Astrocyte of the spinal cord (primary cell): ENCODE data around the gene TSHB.

ENCODE experiments used
- DNase-seq: peaks from one replicate; pipeline ENCODE4 v3.0.0; 2011; ENCODE audit warnings: low read depth, low spot score
- H3K4me3 ChIP-seq: 2 replicates; pipeline ENCODE4 v1.5.1; 2011; ENCODE audit warnings: low read depth, mild to moderate bottlenecking, low read length, moderate library complexity
- CTCF ChIP-seq: IDR thresholded peaks from 2 replicates; pipeline ENCODE4 v1.5.1; 2012; ENCODE audit warnings: low read depth, mild to moderate bottlenecking, low read length, inconsistent platforms
- in situ Hi-C: cut with HindIII; loops from 2 replicates; pipeline ENCODE4 v1.10.0; 2017; ENCODE audit warnings: low sequenced_read_pairs

TSHB gene

GRCh38 chr1:115052454-115053083, 22.9 kb downstream of the TSHB start:
- in situ Hi-C loops, result no loop called here
- peak; percentile 91 for TF ChIP-seq CTCF
- peak; percentile 50 for DNase-seq
- no peak overlapping the region for H3K4me3 ChIP-seq

GRCh38 chr1:115056395-115056798, 26.8 kb downstream of the TSHB start:
- TF ChIP-seq CTCF, result no peak
- DNase-seq, result peak; percentile 43
- in situ Hi-C loops, result no loop called here
- H3K4me3 ChIP-seq, result no peak overlapping the region

GRCh38 chr1:115057661-115058254, 28.1 kb downstream of the TSHB start:
- DNase-seq, result no peak
- H3K4me3 ChIP-seq, result no peak overlapping the region
- no peak for TF ChIP-seq CTCF
- in situ Hi-C loops, result no loop called here

GRCh38 chr1:115059316-115059715, 29.7 kb downstream of the TSHB start:
- no peak for DNase-seq
- H3K4me3 ChIP-seq, result no peak overlapping the region
- in situ Hi-C loops, result no loop called here
- no peak for TF ChIP-seq CTCF

GRCh38 chr1:115060501-115060900, 30.9 kb downstream of the TSHB start:
- no peak overlapping the region for H3K4me3 ChIP-seq
- DNase-seq, result no peak
- TF ChIP-seq CTCF, result no peak
- in situ Hi-C loops, result no loop called here

- DNase-seq, result peak; percentile 86
- H3K4me3 ChIP-seq, result no peak overlapping the region
- in situ Hi-C loops, result no loop called here
- no peak for TF ChIP-seq CTCF
Observed at GRCh38 chr1:115062542-115063004, 32.9 kb downstream of the TSHB start.
